Measurements from ENCODE around the gene BMPR1A. TPM values are rescaled to one million over a fixed set of nuclear protein-coding genes. Genes with fewer than 3 reads are reported as not detected.

Gene BMPR1A
- total RNA-seq, 4 donors from 2014 or later, result 21.1 to 33.3 (median 26.7) TPM

DNA sequence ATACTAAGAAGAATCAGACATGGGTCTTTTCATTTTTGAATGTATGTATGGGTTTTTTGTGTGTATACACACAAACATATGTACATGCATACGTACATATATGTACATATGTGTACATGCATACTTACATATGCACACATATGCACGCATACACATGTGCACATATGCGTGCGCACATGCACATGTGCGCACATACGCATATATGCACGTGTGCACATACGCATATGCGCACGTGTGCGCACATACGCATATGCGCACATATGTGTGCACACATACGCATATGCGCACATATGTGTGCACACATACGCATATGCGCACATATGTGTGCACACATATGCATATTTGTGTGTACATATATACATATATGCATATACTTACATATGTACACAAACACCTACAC is 4.9 kb upstream of the BMPR1A start:
- H3K9me3 ChIP-seq, result no peaks in the 10 kb centered on the region
- H3K4me3 ChIP-seq, result no peak overlapping the region
- H3K36me3 ChIP-seq, result no peaks in the 10 kb centered on the region
- no peaks in the 10 kb centered on the region for H3K27me3 ChIP-seq
- H3K27ac ChIP-seq, result no peak overlapping the region
- WGBS, result 87% methylated on average over 17 of the region's 17 CpGs
- TF ChIP-seq POLR2AphosphoS5 (IDR thresholded peaks at IDR 0.05), result no peak
- TF ChIP-seq, protein P1, sequence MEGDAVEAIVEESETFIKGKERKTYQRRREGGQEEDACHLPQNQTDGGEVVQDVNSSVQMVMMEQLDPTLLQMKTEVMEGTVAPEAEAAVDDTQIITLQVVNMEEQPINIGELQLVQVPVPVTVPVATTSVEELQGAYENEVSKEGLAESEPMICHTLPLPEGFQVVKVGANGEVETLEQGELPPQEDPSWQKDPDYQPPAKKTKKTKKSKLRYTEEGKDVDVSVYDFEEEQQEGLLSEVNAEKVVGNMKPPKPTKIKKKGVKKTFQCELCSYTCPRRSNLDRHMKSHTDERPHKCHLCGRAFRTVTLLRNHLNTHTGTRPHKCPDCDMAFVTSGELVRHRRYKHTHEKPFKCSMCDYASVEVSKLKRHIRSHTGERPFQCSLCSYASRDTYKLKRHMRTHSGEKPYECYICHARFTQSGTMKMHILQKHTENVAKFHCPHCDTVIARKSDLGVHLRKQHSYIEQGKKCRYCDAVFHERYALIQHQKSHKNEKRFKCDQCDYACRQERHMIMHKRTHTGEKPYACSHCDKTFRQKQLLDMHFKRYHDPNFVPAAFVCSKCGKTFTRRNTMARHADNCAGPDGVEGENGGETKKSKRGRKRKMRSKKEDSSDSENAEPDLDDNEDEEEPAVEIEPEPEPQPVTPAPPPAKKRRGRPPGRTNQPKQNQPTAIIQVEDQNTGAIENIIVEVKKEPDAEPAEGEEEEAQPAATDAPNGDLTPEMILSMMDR (IDR thresholded peaks at IDR 0.05), result no peak
- no peak for TF ChIP-seq EP300 (IDR thresholded peaks at IDR 0.05)
- no peak for TF ChIP-seq POLR2A (IDR thresholded peaks at IDR 0.05)
- DNase-seq (ENCODE audit: low spot score in 2 of 2), result no peak
- peaks cover 14% of the 10 kb centered on the region for H3K4me1 ChIP-seq

DNA sequence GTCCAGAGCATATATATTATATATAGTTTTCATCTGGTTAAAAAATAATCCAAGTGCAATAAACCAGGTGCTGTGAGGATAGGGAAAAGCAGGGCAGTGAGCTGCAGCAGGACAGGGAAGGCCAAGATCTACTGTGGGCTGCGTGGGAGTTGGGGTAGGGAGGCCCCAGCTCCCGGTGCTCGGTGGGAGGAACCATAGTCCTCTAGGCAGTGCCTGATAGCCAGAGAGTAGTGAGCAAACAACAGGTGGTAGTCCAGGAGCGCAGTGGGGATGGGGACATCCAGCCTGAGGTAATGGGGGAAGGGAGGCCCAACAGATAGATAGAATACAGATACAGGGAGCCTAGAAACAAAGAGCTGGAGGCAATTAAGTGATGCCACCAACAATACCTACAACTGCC is 4.1 kb upstream of the BMPR1A start:
- Histone ChIP-seq H3K36me3 (no peaks in the 10 kb centered on the region), H3K4me3 (no peak overlapping the region), H3K4me1 (peaks cover 14% of the 10 kb centered on the region), H3K27me3 (no peaks in the 10 kb centered on the region), H3K27ac (no peak overlapping the region), H3K9me3 (no peaks in the 10 kb centered on the region)
- no peak for TF ChIP-seq EP300 (IDR thresholded peaks at IDR 0.05)
- TF ChIP-seq, protein P1 (IDR thresholded peaks at IDR 0.05), result no peak
- TF ChIP-seq POLR2AphosphoS5 (IDR thresholded peaks at IDR 0.05), result no peak
- no peak for TF ChIP-seq POLR2A (IDR thresholded peaks at IDR 0.05)
- no peak for DNase-seq (ENCODE audit: low spot score in 2 of 2)
- WGBS, result 81% methylated on average over 4 of the region's 4 CpGs

- Histone ChIP-seq H3K36me3 (no peaks in the 10 kb centered on the region), H3K9me3 (no peaks in the 10 kb centered on the region), H3K4me3 (no peak overlapping the region), H3K27me3 (no peaks in the 10 kb centered on the region), H3K27ac (no peak overlapping the region), H3K4me1 (peaks cover 14% of the 10 kb centered on the region)
- 95% methylated on average over 2 of the region's 2 CpGs for WGBS
- no peak for DNase-seq (ENCODE audit: low spot score in 2 of 2)
- no peak for TF ChIP-seq POLR2A (IDR thresholded peaks at IDR 0.05)
- no peak for TF ChIP-seq EP300 (IDR thresholded peaks at IDR 0.05)
- no peak for TF ChIP-seq POLR2AphosphoS5 (IDR thresholded peaks at IDR 0.05)
- TF ChIP-seq, protein P1 (IDR thresholded peaks at IDR 0.05), result no peak
Observed at GRCh38 chr10:86753051-86753450, 3.4 kb upstream of the BMPR1A start.

GRCh38 chr10:86753638-86754434 is 2.6 kb upstream of the BMPR1A start:
- H3K9me3 ChIP-seq, result no peaks in the 10 kb centered on the region
- no peaks in the 10 kb centered on the region for H3K27me3 ChIP-seq
- peaks cover 22% of the 10 kb centered on the region for H3K4me1 ChIP-seq
- H3K4me3 ChIP-seq, result no peak overlapping the region
- TF ChIP-seq EP300 (IDR thresholded peaks at IDR 0.05) (no peak), POLR2A (IDR thresholded peaks at IDR 0.05) (no peak), POLR2AphosphoS5 (IDR thresholded peaks at IDR 0.05) (no peak)
- TF ChIP-seq, protein P1 (IDR thresholded peaks at IDR 0.05), result no peak
- no peaks in the 10 kb centered on the region for H3K36me3 ChIP-seq
- 84% methylated on average over 12 of the region's 12 CpGs for WGBS
- no peak overlapping the region for H3K27ac ChIP-seq
- no peak for DNase-seq (ENCODE audit: low spot score in 2 of 2)

- WGBS, result 6% methylated on average over 9 of the region's 9 CpGs
- DNase-seq (ENCODE audit: low spot score in 2 of 2), result no peak
- no peak for TF ChIP-seq POLR2A (IDR thresholded peaks at IDR 0.05)
- Histone ChIP-seq H3K4me1 (peaks cover 28% of the 10 kb centered on the region), H3K9me3 (no peaks in the 10 kb centered on the region), H3K27ac (peak overlapping the region; percentile 92), H3K27me3 (no peaks in the 10 kb centered on the region), H3K36me3 (no peaks in the 10 kb centered on the region), H3K4me3 (peak overlapping the region; percentile 82)
Observed at GRCh38 chr10:86755454-86755739, 1.0 kb upstream of the BMPR1A start.

Measured in suprapubic skin (tissue), 4 donors.